Endothelial cell of umbilical vein (primary cell): ENCODE results near the gene SLC35B2. TPM values are rescaled to one million over a fixed set of nuclear protein-coding genes. Genes with fewer than 3 reads are reported as not detected.

Experiments
- BruUV-seq: library from RNA; stranded (reverse); fragments of 400-500 nt; replicated peaks from 2 replicates; lab custom pipeline; 2021; lab: Mats Ljungman, UMichigan
- CTCF ChIA-PET: fragments of 300-600, 350-600 bp; sonication (Branson Sonifier 250); formaldehyde crosslinking; loops from one replicate; lab custom pipeline; 2021; ENCODE audit warnings: antibody characterized with exemption, inconsistent platforms; lab: Charles Lee
- POLR2A ChIA-PET: fragments of 300-600, 350-600 bp; sonication (Branson Sonifier 250); formaldehyde crosslinking; loops from one replicate; lab custom pipeline; 2021; ENCODE audit warnings: antibody characterized with exemption, inconsistent platforms; lab: Charles Lee
- DNase-seq: peaks from one replicate; pipeline ENCODE4 v3.0.0-alpha.2; 2011; ENCODE audit warnings: low read depth, low spot score
- FAIRE-seq: peaks from 2 replicates; lab custom pipeline; 2011; peaks lifted over from hg19 to GRCh38; lab: Jason Lieb, UNC
- H2AFZ ChIP-seq: 2 replicates; pipeline ENCODE4 v1.6.0; 2012; ENCODE audit warnings: low read depth, low read length, control low read depth, inconsistent platforms
- H3K27ac ChIP-seq: 2 replicates; pipeline ENCODE4 v1.5.1; 2011; ENCODE audit warnings: low read depth, mild to moderate bottlenecking, control low read depth, low read length, moderate library complexity; ENCODE audit not compliant: insufficient read depth
- H3K27me3 ChIP-seq, 2 experiments: 2 replicates each; pipeline versions ENCODE4 v1.6.0 to v1.6.1; 2011; ENCODE audit warnings: low read length in 2 of 2, mixed read lengths in 1 of 2; ENCODE audit not compliant: control insufficient read depth in 2 of 2, insufficient read depth in 2 of 2
- H3K36me3 ChIP-seq, 2 experiments: 2 replicates in 1 of 2; 3 replicates in 1 of 2; pipeline ENCODE4 v1.5.1; 2011; ENCODE audit warnings: low read length in 2 of 2, mild to moderate bottlenecking in 1 of 2, moderate library complexity in 1 of 2; ENCODE audit not compliant: control insufficient read depth in 2 of 2, insufficient read depth in 2 of 2; ENCODE audit errors: extremely low read depth in 1 of 2
- H3K4me1 ChIP-seq: 3 replicates; pipeline ENCODE4 v1.5.1; 2011; ENCODE audit warnings: mild to moderate bottlenecking, low read length; ENCODE audit not compliant: control insufficient read depth, insufficient read depth; ENCODE audit errors: extremely low read depth
- H3K4me2 ChIP-seq: 2 replicates; pipeline ENCODE4 v1.6.1; 2011; ENCODE audit warnings: low read length, control low read depth, mixed read lengths; ENCODE audit not compliant: insufficient read depth
- H3K4me3 ChIP-seq, 3 experiments: fragments of 200-600 bp in 1 of 3; sonication (generic), shearing (Covaris generic) in 1 of 3; replicated peaks in 1 of 3; 2 replicates each; pipeline ENCODE4 v1.5.1; 2011 to 2016; ENCODE audit warnings: control low read depth in 3 of 3, low read length in 3 of 3, mild to moderate bottlenecking in 2 of 3, inconsistent platforms in 1 of 3, low read depth in 1 of 3, moderate library complexity in 1 of 3; ENCODE audit not compliant: insufficient read depth in 1 of 3
- H3K79me2 ChIP-seq: 2 replicates; pipeline ENCODE4 v1.6.0; 2012; ENCODE audit warnings: low read length, inconsistent platforms; ENCODE audit not compliant: control insufficient read depth, insufficient read depth
- H3K9ac ChIP-seq: replicated peaks from 2 replicates; pipeline ENCODE3; 2011; ENCODE audit warnings: low read length, control low read depth; ENCODE audit not compliant: insufficient read depth; ENCODE audit errors: extremely low read depth
- H3K9me1 ChIP-seq: replicated peaks from 3 replicates; pipeline ENCODE4 v1.6.0; 2011; ENCODE audit warnings: mild to moderate bottlenecking, low read length; ENCODE audit not compliant: control insufficient read depth, insufficient read depth; ENCODE audit errors: extremely low read depth
- H3K9me3 ChIP-seq: replicated peaks from 2 replicates; pipeline ENCODE4 v1.5.1; 2012; ENCODE audit warnings: low read length, inconsistent platforms; ENCODE audit not compliant: control insufficient read depth, insufficient read depth
- H4K20me1 ChIP-seq: replicated peaks from 2 replicates; pipeline ENCODE3; 2011; ENCODE audit warnings: mild to moderate bottlenecking, low read length; ENCODE audit not compliant: control insufficient read depth, insufficient read depth; ENCODE audit errors: extremely low read depth
- FOS ChIP-seq: IDR thresholded peaks from 2 replicates; pipeline ENCODE4 v1.6.1; 2011; ENCODE audit warnings: mild to moderate bottlenecking, low read length, moderate library complexity, borderline replicate concordance; ENCODE audit not compliant: insufficient read depth
- GATA2 ChIP-seq: IDR thresholded peaks from 2 replicates; pipeline ENCODE4 v1.7.0; 2011; ENCODE audit warnings: low read depth, mild to moderate bottlenecking, moderate library complexity, mixed read lengths, low read length; ENCODE audit not compliant: insufficient read length, insufficient read depth
- POLR2A ChIP-seq: IDR thresholded peaks from 2 replicates; pipeline ENCODE4 v1.6.1; 2012; ENCODE audit warnings: low read depth, mild to moderate bottlenecking, control low read depth, low read length
- POLR2AphosphoS5 ChIP-seq: IDR thresholded peaks from 2 replicates; pipeline ENCODE4 v1.6.1; 2012; ENCODE audit warnings: low read depth, mild to moderate bottlenecking, control low read depth, low read length, moderate library complexity; ENCODE audit not compliant: insufficient read depth
- dilution Hi-C: fragments of 300-500 bp; cut with MboI; formaldehyde crosslinking; loops from one replicate; pipeline ENCODE4 v1.15.0; 2019; ENCODE audit warnings: low sequenced_read_pairs; ENCODE audit not compliant: extremely low pct_ligation_motif_present
- intact Hi-C: fragments of 100-400 bp; cut with micrococcal nuclease; formaldehyde crosslinking; loops from one replicate; pipeline ENCODE4 v1.10.0; 2022
- polyA plus RNA-seq, 4 experiments: library from polyadenylated mRNA; depleted of rRNA in 3 of 4; stranded (reverse) in 3 of 4; unstranded in 1 of 4; fragments of >200 nt; gene quantifications; 2 replicates each; pipeline versions ENCODE4 v1.2.1 to v1.2.3, GENCODE V29; 2011 to 2012; ENCODE audit warnings: missing spikeins in 1 of 4
- total RNA-seq: library from RNA; stranded (reverse); gene quantifications from 2 replicates; pipeline ENCODE4 v1.2.3, GENCODE V29; 2021
- TF ChIP-seq, protein P1 (sequence below), 2 donors: IDR thresholded peaks; 1 replicate in 1 of 2; 2 replicates in 1 of 2; pipeline ENCODE4 v1.5.1; 2011; ENCODE audit warnings: low read length in 2 of 2, mild to moderate bottlenecking in 2 of 2, moderate library complexity in 2 of 2, control low read depth in 1 of 2, inconsistent platforms in 1 of 2, low read depth in 1 of 2; ENCODE audit not compliant: insufficient read depth in 1 of 2; ENCODE audit errors: extremely low read depth in 1 of 2

Gene SLC35B2
- total and polyA plus RNA-seq, 2 donors (not counting 3 experiments of a cell fraction or from before 2014, with no cell fraction given), result 53.4 to 112 TPM

- Histone ChIP-seq H3K27me3 (peaks cover 30 to 37% of the 10 kb centered on the region in 2 experiments), H3K4me1 (peaks cover 6% of the 10 kb centered on the region), H3K27ac (no peak overlapping the region), H3K9me3 (no peaks in the 10 kb centered on the region), H3K4me2 (no peak overlapping the region), H3K9ac (no peak overlapping the region), H3K36me3 (peaks cover 13 to 31% of the 10 kb centered on the region in 2 experiments), H3K9me1 (no peaks in the 10 kb centered on the region), H2AFZ (no peak overlapping the region), H3K79me2 (no peaks in the 10 kb centered on the region), H4K20me1 (no peaks in the 10 kb centered on the region), H3K4me3 (no peak overlapping the region)
- ChIA-PET POLR2A (no interaction called here), CTCF (interaction anchor here (0.7 to 1.6 kb wide), 2 partner anchors 14 to 31 kb away, joined by 3 to 4 read pairs; partner anchors contain the start of gene AARS2)
- dilution Hi-C loops, result no loop called here
- FAIRE-seq, result no peak
- TF ChIP-seq GATA2 (no peak), POLR2AphosphoS5 (no peak), POLR2A (no peak), FOS (no peak)
- TF ChIP-seq, protein P1, sequence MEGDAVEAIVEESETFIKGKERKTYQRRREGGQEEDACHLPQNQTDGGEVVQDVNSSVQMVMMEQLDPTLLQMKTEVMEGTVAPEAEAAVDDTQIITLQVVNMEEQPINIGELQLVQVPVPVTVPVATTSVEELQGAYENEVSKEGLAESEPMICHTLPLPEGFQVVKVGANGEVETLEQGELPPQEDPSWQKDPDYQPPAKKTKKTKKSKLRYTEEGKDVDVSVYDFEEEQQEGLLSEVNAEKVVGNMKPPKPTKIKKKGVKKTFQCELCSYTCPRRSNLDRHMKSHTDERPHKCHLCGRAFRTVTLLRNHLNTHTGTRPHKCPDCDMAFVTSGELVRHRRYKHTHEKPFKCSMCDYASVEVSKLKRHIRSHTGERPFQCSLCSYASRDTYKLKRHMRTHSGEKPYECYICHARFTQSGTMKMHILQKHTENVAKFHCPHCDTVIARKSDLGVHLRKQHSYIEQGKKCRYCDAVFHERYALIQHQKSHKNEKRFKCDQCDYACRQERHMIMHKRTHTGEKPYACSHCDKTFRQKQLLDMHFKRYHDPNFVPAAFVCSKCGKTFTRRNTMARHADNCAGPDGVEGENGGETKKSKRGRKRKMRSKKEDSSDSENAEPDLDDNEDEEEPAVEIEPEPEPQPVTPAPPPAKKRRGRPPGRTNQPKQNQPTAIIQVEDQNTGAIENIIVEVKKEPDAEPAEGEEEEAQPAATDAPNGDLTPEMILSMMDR (IDR thresholded peaks at IDR 0.05; ENCODE audit: extremely low read depth in 1 of 2, insufficient read depth in 1 of 2, low read depth in 1 of 2, low read length in 2 of 2), result no peak
- BruUV-seq, result no TSS peak
- no peak for DNase-seq
- intact Hi-C loops, result no loop called here
Observed at GRCh38 chr6:44298864-44299263, 41.5 kb upstream of the SLC35B2 start.
